ENCODE results near the gene TP53BP2.
"Not testable (repeated sequence)": the region's sequence is repeated elsewhere in the genome, so short reads cannot be mapped to it uniquely, and the experiment has no call there.

The TP53BP2 gene, protein sequence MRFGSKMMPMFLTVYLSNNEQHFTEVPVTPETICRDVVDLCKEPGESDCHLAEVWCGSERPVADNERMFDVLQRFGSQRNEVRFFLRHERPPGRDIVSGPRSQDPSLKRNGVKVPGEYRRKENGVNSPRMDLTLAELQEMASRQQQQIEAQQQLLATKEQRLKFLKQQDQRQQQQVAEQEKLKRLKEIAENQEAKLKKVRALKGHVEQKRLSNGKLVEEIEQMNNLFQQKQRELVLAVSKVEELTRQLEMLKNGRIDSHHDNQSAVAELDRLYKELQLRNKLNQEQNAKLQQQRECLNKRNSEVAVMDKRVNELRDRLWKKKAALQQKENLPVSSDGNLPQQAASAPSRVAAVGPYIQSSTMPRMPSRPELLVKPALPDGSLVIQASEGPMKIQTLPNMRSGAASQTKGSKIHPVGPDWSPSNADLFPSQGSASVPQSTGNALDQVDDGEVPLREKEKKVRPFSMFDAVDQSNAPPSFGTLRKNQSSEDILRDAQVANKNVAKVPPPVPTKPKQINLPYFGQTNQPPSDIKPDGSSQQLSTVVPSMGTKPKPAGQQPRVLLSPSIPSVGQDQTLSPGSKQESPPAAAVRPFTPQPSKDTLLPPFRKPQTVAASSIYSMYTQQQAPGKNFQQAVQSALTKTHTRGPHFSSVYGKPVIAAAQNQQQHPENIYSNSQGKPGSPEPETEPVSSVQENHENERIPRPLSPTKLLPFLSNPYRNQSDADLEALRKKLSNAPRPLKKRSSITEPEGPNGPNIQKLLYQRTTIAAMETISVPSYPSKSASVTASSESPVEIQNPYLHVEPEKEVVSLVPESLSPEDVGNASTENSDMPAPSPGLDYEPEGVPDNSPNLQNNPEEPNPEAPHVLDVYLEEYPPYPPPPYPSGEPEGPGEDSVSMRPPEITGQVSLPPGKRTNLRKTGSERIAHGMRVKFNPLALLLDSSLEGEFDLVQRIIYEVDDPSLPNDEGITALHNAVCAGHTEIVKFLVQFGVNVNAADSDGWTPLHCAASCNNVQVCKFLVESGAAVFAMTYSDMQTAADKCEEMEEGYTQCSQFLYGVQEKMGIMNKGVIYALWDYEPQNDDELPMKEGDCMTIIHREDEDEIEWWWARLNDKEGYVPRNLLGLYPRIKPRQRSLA

DNA sequence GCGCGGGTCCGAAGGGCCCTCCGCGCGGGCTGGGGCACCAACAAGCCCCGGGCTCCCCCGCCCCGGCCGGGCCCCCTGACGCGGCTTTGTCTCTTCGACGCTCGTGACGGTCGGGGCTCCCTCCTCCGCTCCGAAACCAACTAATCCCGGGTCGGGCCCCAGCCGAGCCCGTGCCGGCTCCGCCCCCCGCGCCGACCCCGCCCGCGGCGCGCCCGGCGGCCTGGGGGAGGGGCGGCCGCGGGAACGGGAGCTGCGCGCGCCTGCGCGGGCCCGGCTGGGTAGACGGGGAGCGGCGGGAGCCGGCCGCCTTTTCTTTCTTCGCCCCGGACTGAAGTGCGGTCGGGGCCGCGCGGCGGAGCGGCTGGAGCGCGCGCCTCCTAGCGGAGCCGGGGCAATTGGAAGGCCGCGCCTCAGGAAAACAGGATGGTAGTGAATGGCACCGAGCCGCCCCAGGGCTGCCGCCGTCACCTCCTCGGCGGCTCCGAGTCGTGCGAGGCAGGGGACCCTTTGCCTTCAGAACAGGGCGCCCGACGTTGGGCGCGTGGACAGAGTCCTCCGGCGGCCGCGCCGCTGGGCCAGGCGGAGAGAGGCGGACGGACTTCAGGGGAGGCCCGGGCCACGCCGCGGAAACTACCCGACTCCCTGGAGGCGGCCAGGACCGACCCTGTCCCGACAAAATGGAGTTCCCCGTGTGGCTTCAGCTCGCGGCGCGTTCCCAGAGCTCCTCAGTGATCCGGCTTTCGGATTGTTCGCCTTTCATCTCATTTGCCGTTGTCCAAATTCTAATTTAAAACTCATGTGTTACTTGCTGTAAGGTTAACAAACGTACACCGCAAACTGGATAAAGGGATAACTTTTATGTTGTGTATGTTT is at the start of gene TP53BP2:
TP53BP2 (minus strand) TSS at position 138 of the 873 bp plus-strand sequence. CDS start 267 bp downstream, outside the sequence.
- Histone ChIP-seq H3K36me3 (ENCODE audit: control insufficient read depth in 5 of 5, insufficient read depth in 5 of 5, low read length in 5 of 5) (no peaks in the 10 kb centered on the region), H3K9ac (ENCODE audit: low read length in 5 of 5) (peak within 1 kb of the TSS; percentile 88 to 99 (median 98)), H3K9me3 (ENCODE audit: control insufficient read depth in 5 of 5, low read length in 5 of 5) (no peaks in the 10 kb centered on the region), H3K27me3 (ENCODE audit: control insufficient read depth in 5 of 5, insufficient read depth in 4 of 5, low read length in 5 of 5) (no peaks in the 10 kb centered on the region), H3K4me1 (ENCODE audit: control insufficient read depth in 5 of 5, insufficient read depth in 5 of 5, low read length in 5 of 5) (peaks cover 3 to 27% (median 26%) of the 10 kb centered on the region in 5 donors), H3K27ac (ENCODE audit: low read depth, low read length) (peak within 1 kb of the TSS; percentile 99), H3K4me3 (ENCODE audit: low read depth in 1 of 5, low read length in 5 of 5) (peak within 1 kb of the TSS; percentile 77 to 95 (median 79))

DNA sequence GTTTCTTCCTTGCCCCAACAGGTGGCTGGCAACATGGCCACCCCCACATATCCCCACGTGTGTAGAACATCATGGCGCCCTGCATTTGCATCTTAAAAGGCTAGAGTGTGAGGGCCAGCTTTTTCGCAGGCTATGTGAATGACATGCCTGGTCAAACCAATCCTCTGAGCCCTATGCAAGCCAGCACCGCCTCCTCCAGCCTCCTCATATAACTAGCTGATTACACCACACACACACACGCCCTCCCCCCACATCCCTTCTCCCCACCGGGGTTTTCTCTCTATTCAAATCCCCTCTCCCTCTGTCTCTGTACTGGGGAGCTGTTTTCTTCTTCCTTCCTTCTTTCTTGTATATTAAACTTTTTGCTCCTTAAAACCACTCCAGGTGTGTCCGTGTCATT is 44.7 kb upstream of the TP53BP2 start:
- H3K4me3 ChIP-seq (ENCODE audit: low read depth in 1 of 5, low read length in 5 of 5); H3K36me3 ChIP-seq (ENCODE audit: control insufficient read depth in 5 of 5, insufficient read depth in 5 of 5, low read length in 5 of 5); H3K9me3 ChIP-seq (ENCODE audit: control insufficient read depth in 5 of 5, low read length in 5 of 5); H3K27me3 ChIP-seq (ENCODE audit: control insufficient read depth in 5 of 5, insufficient read depth in 4 of 5, low read length in 5 of 5); H3K4me1 ChIP-seq (ENCODE audit: control insufficient read depth in 5 of 5, insufficient read depth in 5 of 5, low read length in 5 of 5); H3K27ac ChIP-seq (ENCODE audit: low read depth, low read length); H3K9ac ChIP-seq (ENCODE audit: low read length in 5 of 5): not testable (repeated sequence)

DNA sequence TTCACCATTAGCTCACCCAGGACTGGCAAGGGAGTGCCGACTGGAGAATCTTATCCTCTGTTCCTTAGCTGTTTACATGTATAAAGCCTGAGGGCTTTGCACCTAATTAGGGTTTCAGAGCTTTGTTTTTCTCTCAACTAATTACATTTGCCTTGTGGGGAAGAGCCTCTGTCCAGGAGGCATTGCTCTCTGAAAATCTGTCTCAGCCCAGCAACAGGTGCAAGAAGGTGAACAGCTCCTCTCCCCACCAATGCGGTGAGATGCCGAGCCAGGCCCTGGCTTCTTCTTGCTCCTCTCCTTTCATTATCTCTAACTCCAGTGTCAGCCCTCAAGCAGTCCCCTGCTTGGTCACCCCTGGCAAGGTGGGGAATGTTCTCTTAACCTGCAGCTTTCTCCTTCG is 43.6 kb upstream of the TP53BP2 start:
- not testable (repeated sequence) for H3K9ac ChIP-seq (ENCODE audit: low read length in 5 of 5); H3K4me1 ChIP-seq (ENCODE audit: control insufficient read depth in 5 of 5, insufficient read depth in 5 of 5, low read length in 5 of 5); H3K36me3 ChIP-seq (ENCODE audit: control insufficient read depth in 5 of 5, insufficient read depth in 5 of 5, low read length in 5 of 5); H3K27me3 ChIP-seq (ENCODE audit: control insufficient read depth in 5 of 5, insufficient read depth in 4 of 5, low read length in 5 of 5); H3K9me3 ChIP-seq (ENCODE audit: control insufficient read depth in 5 of 5, low read length in 5 of 5); H3K27ac ChIP-seq (ENCODE audit: low read depth, low read length); H3K4me3 ChIP-seq (ENCODE audit: low read depth in 1 of 5, low read length in 5 of 5)

DNA sequence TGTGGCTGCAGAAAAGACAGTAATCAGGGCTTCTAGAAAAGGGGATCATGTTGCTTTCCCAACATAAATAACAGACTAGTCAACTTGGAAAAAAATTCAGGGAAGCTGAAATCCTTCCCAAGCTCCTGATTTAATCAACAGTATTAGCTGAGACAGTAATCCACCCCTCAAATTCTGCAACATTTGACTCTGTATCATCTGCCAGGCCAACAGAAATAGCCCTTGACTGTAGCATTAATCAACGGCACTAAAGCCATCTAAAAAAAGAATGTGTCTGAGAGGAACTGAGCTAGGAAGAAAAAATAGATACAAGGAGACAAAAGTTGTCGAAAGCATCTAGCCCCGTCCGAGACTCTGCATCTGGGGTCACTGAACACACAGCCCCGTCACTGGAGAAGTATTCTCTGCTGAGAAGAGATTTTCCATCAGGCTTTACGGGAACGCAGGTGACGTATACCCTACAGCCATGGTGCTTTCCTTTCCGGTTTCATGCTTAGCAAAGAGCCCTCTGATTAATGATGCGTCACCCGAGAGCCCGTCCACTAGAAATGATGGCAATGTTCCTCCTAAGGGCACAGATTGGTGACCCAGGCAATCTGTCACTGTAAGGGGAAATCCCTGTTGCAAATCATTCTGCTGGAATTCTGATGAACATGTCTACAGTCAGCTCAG is 42.1 kb upstream of the TP53BP2 start:
- no peaks in the 10 kb centered on the region for H3K36me3 ChIP-seq (ENCODE audit: control insufficient read depth in 5 of 5, insufficient read depth in 5 of 5, low read length in 5 of 5)
- H3K9ac ChIP-seq (ENCODE audit: low read length in 5 of 5), result no peak overlapping the region
- no peaks in the 10 kb centered on the region for H3K27me3 ChIP-seq (ENCODE audit: control insufficient read depth in 5 of 5, insufficient read depth in 4 of 5, low read length in 5 of 5)
- no peak overlapping the region for H3K27ac ChIP-seq (ENCODE audit: low read depth, low read length)
- no peak overlapping the region for H3K4me3 ChIP-seq (ENCODE audit: low read depth in 1 of 5, low read length in 5 of 5)
- H3K4me1 ChIP-seq (ENCODE audit: control insufficient read depth in 5 of 5, insufficient read depth in 5 of 5, low read length in 5 of 5), result no peaks in the 10 kb centered on the region
- no peaks in the 10 kb centered on the region for H3K9me3 ChIP-seq (ENCODE audit: control insufficient read depth in 5 of 5, low read length in 5 of 5)

DNA sequence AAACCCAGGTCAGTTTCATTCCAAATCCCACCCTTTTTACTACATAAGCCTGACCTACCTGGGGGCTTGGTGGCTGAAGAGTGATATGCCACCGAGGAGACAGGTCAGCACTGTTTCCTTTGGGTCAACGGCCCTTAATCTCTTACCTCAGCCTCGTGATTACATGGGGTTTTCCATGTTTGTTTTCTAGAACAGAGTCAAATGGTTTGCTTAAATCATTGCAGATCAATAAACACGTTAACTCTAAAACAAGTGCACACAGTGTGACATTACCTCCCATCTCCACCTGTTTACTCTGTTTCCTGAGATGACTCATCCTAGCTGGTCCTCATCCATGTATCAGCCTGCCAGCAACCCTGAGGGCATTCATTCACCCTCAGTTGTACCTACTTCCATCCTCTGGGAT is 40.8 kb upstream of the TP53BP2 start:
- Histone ChIP-seq H3K4me3 (ENCODE audit: low read depth in 1 of 5, low read length in 5 of 5) (no peak overlapping the region), H3K36me3 (ENCODE audit: control insufficient read depth in 5 of 5, insufficient read depth in 5 of 5, low read length in 5 of 5) (no peaks in the 10 kb centered on the region), H3K9ac (ENCODE audit: low read length in 5 of 5) (no peak overlapping the region), H3K4me1 (ENCODE audit: control insufficient read depth in 5 of 5, insufficient read depth in 5 of 5, low read length in 5 of 5) (no peaks in the 10 kb centered on the region), H3K27me3 (ENCODE audit: control insufficient read depth in 5 of 5, insufficient read depth in 4 of 5, low read length in 5 of 5) (no peaks in the 10 kb centered on the region), H3K27ac (ENCODE audit: low read depth, low read length) (no peak overlapping the region), H3K9me3 (ENCODE audit: control insufficient read depth in 5 of 5, low read length in 5 of 5) (no peaks in the 10 kb centered on the region)

DNA sequence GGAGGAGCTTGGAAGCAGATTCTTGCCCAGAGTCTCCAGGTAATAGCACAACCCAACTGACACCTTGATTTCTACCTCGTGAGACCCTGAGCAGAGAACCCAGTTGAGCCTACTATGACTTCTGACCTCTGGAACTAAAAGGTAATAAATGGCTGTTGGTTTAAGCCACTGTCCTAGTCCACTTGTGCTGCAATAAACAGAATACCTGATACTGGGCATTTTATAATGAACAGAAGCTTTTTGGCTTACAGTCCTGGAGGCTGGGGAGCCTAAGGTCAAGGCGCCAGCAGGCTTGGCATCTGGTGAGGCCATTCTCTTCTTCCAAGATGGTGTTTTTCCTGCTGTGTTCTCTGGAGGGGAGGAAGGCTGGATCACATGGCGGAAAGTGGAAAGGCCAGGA is 39.9 kb upstream of the TP53BP2 start:
- Histone ChIP-seq H3K4me3 (ENCODE audit: low read depth in 1 of 5, low read length in 5 of 5) (no peak overlapping the region), H3K27me3 (ENCODE audit: control insufficient read depth in 5 of 5, insufficient read depth in 4 of 5, low read length in 5 of 5) (no peaks in the 10 kb centered on the region), H3K27ac (ENCODE audit: low read depth, low read length) (no peak overlapping the region), H3K36me3 (ENCODE audit: control insufficient read depth in 5 of 5, insufficient read depth in 5 of 5, low read length in 5 of 5) (no peaks in the 10 kb centered on the region), H3K4me1 (ENCODE audit: control insufficient read depth in 5 of 5, insufficient read depth in 5 of 5, low read length in 5 of 5) (no peaks in the 10 kb centered on the region), H3K9ac (ENCODE audit: low read length in 5 of 5) (no peak overlapping the region), H3K9me3 (ENCODE audit: control insufficient read depth in 5 of 5, low read length in 5 of 5) (no peaks in the 10 kb centered on the region)

DNA sequence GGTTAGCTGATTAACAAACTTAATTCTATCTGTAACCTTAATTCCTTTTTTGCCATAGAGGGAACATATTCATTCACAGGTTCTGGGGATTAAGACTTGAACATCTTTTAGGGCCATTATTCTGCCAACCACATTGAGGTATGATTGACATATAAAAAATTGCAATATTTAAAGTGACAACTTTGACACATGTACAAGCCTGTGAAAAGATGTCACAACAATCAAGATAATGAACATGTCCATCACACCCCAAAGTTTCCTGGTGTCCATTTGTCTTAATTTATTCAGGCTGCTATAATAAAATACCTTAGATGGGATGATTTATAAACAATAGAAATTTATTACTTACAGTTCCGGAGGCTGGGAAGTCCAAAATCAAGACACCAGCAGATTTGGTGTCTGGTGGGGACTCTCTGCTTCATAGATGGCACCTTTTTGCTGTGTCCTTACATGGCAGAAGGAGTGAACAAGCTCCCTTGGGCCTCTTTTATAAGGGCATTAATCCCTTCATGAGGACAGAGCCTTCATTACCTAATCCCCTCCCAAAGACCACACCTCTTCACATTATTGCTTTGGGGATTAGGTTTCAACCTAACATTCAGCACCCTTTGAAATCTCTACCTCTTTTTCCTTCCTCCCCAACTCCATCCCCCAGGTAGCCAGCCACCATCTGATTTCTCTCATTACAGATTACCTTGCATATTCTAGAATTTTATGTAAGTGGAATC is 33.0 kb upstream of the TP53BP2 start:
- H3K4me1 ChIP-seq (ENCODE audit: control insufficient read depth in 5 of 5, insufficient read depth in 5 of 5, low read length in 5 of 5), result no peaks in the 10 kb centered on the region
- no peaks in the 10 kb centered on the region for H3K9me3 ChIP-seq (ENCODE audit: control insufficient read depth in 5 of 5, low read length in 5 of 5)
- no peaks in the 10 kb centered on the region for H3K27me3 ChIP-seq (ENCODE audit: control insufficient read depth in 5 of 5, insufficient read depth in 4 of 5, low read length in 5 of 5)
- no peak overlapping the region for H3K27ac ChIP-seq (ENCODE audit: low read depth, low read length)
- no peak overlapping the region for H3K9ac ChIP-seq (ENCODE audit: low read length in 5 of 5)
- no peaks in the 10 kb centered on the region for H3K36me3 ChIP-seq (ENCODE audit: control insufficient read depth in 5 of 5, insufficient read depth in 5 of 5, low read length in 5 of 5)
- no peak overlapping the region for H3K4me3 ChIP-seq (ENCODE audit: low read depth in 1 of 5, low read length in 5 of 5)

DNA sequence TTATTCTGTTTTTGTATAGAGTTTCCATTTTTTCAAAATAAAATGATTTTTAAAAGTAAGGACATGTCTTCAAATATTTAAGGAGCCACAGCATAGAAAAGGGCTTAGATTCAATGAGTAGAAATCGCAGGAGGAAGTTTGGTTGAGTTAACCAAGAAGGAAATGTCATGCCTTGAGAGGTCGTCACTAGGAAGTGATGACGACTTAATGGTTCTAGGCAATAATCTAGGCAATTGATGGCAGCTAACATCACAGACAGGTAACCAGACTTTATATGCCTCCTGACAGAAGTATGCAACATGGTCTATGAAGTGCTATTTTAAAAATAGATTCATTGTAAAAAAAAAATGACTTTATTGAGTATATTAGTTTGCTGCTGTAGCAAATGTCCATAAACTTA is 32.1 kb upstream of the TP53BP2 start:
- Histone ChIP-seq H3K27ac (ENCODE audit: low read depth, low read length) (no peak overlapping the region), H3K27me3 (ENCODE audit: control insufficient read depth in 5 of 5, insufficient read depth in 4 of 5, low read length in 5 of 5) (no peaks in the 10 kb centered on the region), H3K9me3 (ENCODE audit: control insufficient read depth in 5 of 5, low read length in 5 of 5) (no peaks in the 10 kb centered on the region), H3K9ac (ENCODE audit: low read length in 5 of 5) (no peak overlapping the region), H3K36me3 (ENCODE audit: control insufficient read depth in 5 of 5, insufficient read depth in 5 of 5, low read length in 5 of 5) (no peaks in the 10 kb centered on the region), H3K4me1 (ENCODE audit: control insufficient read depth in 5 of 5, insufficient read depth in 5 of 5, low read length in 5 of 5) (no peaks in the 10 kb centered on the region), H3K4me3 (ENCODE audit: low read depth in 1 of 5, low read length in 5 of 5) (no peak overlapping the region)

DNA sequence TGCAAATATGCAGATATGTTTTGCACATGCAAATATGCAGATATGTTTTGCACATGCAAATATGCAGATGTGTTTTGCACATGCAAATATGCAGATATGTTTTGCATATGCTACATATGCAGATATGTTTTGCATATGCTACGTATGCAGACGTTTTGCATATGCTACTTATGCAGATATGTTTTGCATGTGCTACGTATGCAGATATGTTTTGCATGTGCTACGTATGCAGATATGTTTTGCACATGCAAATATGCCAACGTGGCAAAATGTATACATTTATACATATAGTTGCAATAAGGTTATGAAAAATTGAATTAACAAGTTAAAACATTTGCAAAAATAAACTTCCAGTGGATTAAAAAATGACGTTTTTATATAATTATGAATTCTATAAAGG is 30.8 kb upstream of the TP53BP2 start:
- H3K27me3 ChIP-seq (ENCODE audit: control insufficient read depth in 5 of 5, insufficient read depth in 4 of 5, low read length in 5 of 5), result no peaks in the 10 kb centered on the region
- H3K4me3 ChIP-seq (ENCODE audit: low read depth in 1 of 5, low read length in 5 of 5), result no peak overlapping the region
- H3K9me3 ChIP-seq (ENCODE audit: control insufficient read depth in 5 of 5, low read length in 5 of 5), result no peaks in the 10 kb centered on the region
- no peaks in the 10 kb centered on the region for H3K4me1 ChIP-seq (ENCODE audit: control insufficient read depth in 5 of 5, insufficient read depth in 5 of 5, low read length in 5 of 5)
- no peak overlapping the region for H3K27ac ChIP-seq (ENCODE audit: low read depth, low read length)
- H3K9ac ChIP-seq (ENCODE audit: low read length in 5 of 5), result no peak overlapping the region
- H3K36me3 ChIP-seq (ENCODE audit: control insufficient read depth in 5 of 5, insufficient read depth in 5 of 5, low read length in 5 of 5), result no peaks in the 10 kb centered on the region

Measured in subcutaneous abdominal adipose tissue (tissue), 5 donors.